ENCODE results near the gene ADAM33. TPM values are rescaled to one million over a fixed set of nuclear protein-coding genes. Genes with fewer than 3 reads are reported as not detected.

ADAM33 gene
- total RNA-seq, 4 donors from 2014 or later = 5.6 to 175 (median 23.3) TPM

DNA sequence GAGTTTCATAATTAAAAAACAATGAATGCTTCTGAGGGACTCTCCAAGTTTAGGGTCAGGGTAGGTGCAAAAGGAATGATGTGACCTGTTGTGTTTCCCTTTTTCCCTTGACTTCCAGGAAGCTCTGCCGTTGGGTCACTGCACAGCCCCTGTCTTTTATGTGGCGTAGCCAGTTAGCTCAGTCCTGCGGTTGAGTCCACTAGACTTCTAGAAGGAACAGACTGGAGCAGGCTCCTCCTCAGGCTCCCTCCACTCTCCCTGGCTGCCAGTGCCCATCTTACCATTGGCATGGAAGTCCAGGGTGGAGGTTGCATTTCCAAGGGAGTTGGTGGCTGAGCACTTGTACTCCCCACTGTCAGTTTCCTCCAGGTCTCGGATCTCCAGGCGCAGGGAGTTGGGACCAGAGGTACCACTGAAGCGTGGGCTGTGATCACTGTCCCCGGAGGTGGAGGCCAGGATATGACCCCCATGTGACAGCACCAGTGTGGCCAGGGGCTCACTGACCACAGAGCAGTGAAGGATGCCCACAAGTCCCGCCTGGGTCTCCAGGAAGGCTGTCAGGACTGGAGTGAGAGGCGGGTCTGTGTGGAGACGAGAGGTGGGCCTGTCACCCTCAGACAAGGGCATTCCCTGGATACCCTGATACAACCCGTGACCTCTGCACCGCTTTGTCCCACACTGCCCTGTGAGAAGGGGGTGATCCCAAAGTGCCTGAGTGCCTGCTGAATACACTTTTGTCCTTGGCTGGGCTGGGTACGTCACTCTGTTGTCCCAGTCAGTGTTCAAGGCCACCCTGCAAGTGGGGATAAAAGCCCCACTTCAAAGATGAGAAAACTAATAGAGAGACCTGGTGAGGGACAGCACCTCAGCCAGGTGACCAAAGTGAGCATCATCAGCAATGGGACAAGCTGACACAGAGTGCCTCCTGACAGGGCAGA lies 19.5 kb upstream of the ADAM33 start:
- no peak for TF ChIP-seq POLR2A (IDR thresholded peaks at IDR 0.05)
- no peak for TF ChIP-seq CTCF (IDR thresholded peaks at IDR 0.05)
- Histone ChIP-seq H3K4me1 (no peaks in the 10 kb centered on the region), H3K27ac (no peak overlapping the region), H3K36me3 (no peaks in the 10 kb centered on the region), H3K9me3 (peaks cover 0 to 3% (median 0%) of the 10 kb centered on the region in 4 donors), H3K27me3 (no peaks in the 10 kb centered on the region), H3K4me3 (no peak overlapping the region)
- DNase-seq = no peak

- Histone ChIP-seq H3K4me3 (no peak overlapping the region), H3K36me3 (no peaks in the 10 kb centered on the region), H3K27ac (no peak overlapping the region), H3K9me3 (peaks cover 0 to 5% (median 0%) of the 10 kb centered on the region in 4 donors), H3K27me3 (no peaks in the 10 kb centered on the region), H3K4me1 (no peaks in the 10 kb centered on the region)
- no peak for DNase-seq
- no peak for TF ChIP-seq POLR2A (IDR thresholded peaks at IDR 0.05)
Observed at GRCh38 chr20:3699037-3699436, 17.2 kb upstream of the ADAM33 start.

GRCh38 chr20:3698591-3699001 lies 16.8 kb upstream of the ADAM33 start:
- Histone ChIP-seq H3K27ac (no peak overlapping the region), H3K9me3 (peaks cover 0 to 5% (median 0%) of the 10 kb centered on the region in 4 donors), H3K27me3 (no peaks in the 10 kb centered on the region), H3K4me3 (no peak overlapping the region), H3K36me3 (no peaks in the 10 kb centered on the region), H3K4me1 (no peaks in the 10 kb centered on the region)
- TF ChIP-seq POLR2A (IDR thresholded peaks at IDR 0.05) = no peak
- no peak for TF ChIP-seq CTCF (IDR thresholded peaks at IDR 0.05)
- DNase-seq = no peak

- Histone ChIP-seq H3K36me3 (no peaks in the 10 kb centered on the region), H3K27me3 (no peaks in the 10 kb centered on the region), H3K4me1 (no peaks in the 10 kb centered on the region), H3K9me3 (peaks cover 0 to 5% (median 0%) of the 10 kb centered on the region in 4 donors), H3K27ac (no peak overlapping the region), H3K4me3 (no peak overlapping the region)
- no peak for DNase-seq
- no peak for TF ChIP-seq CTCF (IDR thresholded peaks at IDR 0.05)
- TF ChIP-seq POLR2A (IDR thresholded peaks at IDR 0.05) = no peak
Observed at GRCh38 chr20:3697588-3698305, 15.9 kb upstream of the ADAM33 start.

GRCh38 chr20:3696745-3697587 lies 15.2 kb upstream of the ADAM33 start:
- no peaks in the 10 kb centered on the region for H3K36me3 ChIP-seq
- TF ChIP-seq CTCF (IDR thresholded peaks at IDR 0.05) (no peak), POLR2A (IDR thresholded peaks at IDR 0.05) (no peak)

More at GRCh38 chr20:3696745-3697587, 15.2 kb upstream of the ADAM33 start:
- H3K9me3 ChIP-seq = peaks cover 0 to 5% (median 0%) of the 10 kb centered on the region in 4 donors
- no peaks in the 10 kb centered on the region for H3K4me1 ChIP-seq
- DNase-seq = peak in 1 of 3 donors; percentile 42
- H3K27ac ChIP-seq = no peak overlapping the region
- no peak overlapping the region for H3K4me3 ChIP-seq
- no peaks in the 10 kb centered on the region for H3K27me3 ChIP-seq

Data from Peyer's patch (tissue), 4 donors.